ENCODE results near the gene TNK1. TPM values are rescaled to one million over a fixed set of nuclear protein-coding genes. Genes with fewer than 3 reads are reported as not detected.
A peak's percentile ranks its signal among the peaks of the same experiment; 100 is the strongest.

TNK1 gene
- total and polyA plus RNA-seq, 9 of the 15 experiments (the other 6 are each of a cell fraction or from before 2014, with no cell fraction given), result 0.28 to 5.2 (median 2.1) TPM

GRCh38 chr17:7403977-7404736, 23.3 kb downstream of the TNK1 start, which contains the start of gene TMEM256 (continued):
- TF ChIP-seq IRF1 (CRISPR knock-in tag; IDR thresholded peaks at IDR 0.05; ENCODE audit: borderline replicate concordance) (no peak), ZNF609 (CRISPR knock-in tag; IDR thresholded peaks at IDR 0.05; ENCODE audit: borderline replicate concordance) (no peak), MECOM (CRISPR knock-in tag; IDR thresholded peaks at IDR 0.05) (no peak), POLR2AphosphoS2 (IDR thresholded peaks at IDR 0.05; ENCODE audit: low read length) (no peak), RHOXF2B (CRISPR knock-in tag; conservative IDR thresholded peaks at IDR 0.05) (no peak), ZBTB11 (CRISPR knock-in tag; IDR thresholded peaks at IDR 0.05) (no peak), NCOR1 (IDR thresholded peaks at IDR 0.05) (no peak), MTA3 (IDR thresholded peaks at IDR 0.05; ENCODE audit: borderline replicate concordance) (0 out of 2 replicates have a peak, but pooled peaks have one; percentile 48), POLR2AphosphoS5 (IDR thresholded peaks at IDR 0.05; ENCODE audit: control insufficient read depth, insufficient read depth, low read depth, low read length) (peak; percentile 49; the same call in 1 of the 2 replicates), KAT8 (IDR thresholded peaks at IDR 0.05; ENCODE audit: low read depth) (no peak), ARID3A (IDR thresholded peaks at IDR 0.05; ENCODE audit: borderline replicate concordance, low read depth, low read length) (no peak), NCOA6 (IDR thresholded peaks at IDR 0.05) (no peak), GTF2F1 (IDR thresholded peaks at IDR 0.05; ENCODE audit: low read depth, low read length) (no peak), NFRKB (IDR thresholded peaks at IDR 0.05; ENCODE audit: low read depth) (no peak), KLF13 (tag; IDR thresholded peaks at IDR 0.05; ENCODE audit: borderline replicate concordance, low read depth) (no peak), HDAC8 (tag; IDR thresholded peaks at IDR 0.05) (no peak)
